ENCODE measurements around the gene TMEM63A. TPM values are rescaled to one million over a fixed set of nuclear protein-coding genes. Genes with fewer than 3 reads are reported as not detected.

Gene TMEM63A
- total and polyA plus RNA-seq, 4 experiments from 2014 or later: 46.2 to 507 (median 278) TPM

GRCh38 chr1:225897595-225898514, 15.7 kb upstream of the TMEM63A start:
- intact Hi-C loops (cut with micrococcal nuclease): loop anchor here (1.0 kb wide), 5 partner anchors 13 to 120 kb away; partner anchors contain the start of genes PYCR2 and TMEM63A
- no peaks in the 10 kb centered on the region for H3K36me3 Mint-ChIP-seq
- Histone ChIP-seq H3K36me3 (ENCODE audit: insufficient read depth, low read length) (no peaks in the 10 kb centered on the region), H3K9me3 (ENCODE audit: control insufficient read depth in 1 of 2, low read length in 2 of 2) (no peaks in the 10 kb centered on the region), H3K4me1 (ENCODE audit: insufficient read depth, low read length) (peaks cover 45% of the 10 kb centered on the region), H3K27me3 (ENCODE audit: insufficient read depth, low read length) (no peaks in the 10 kb centered on the region), H3K27ac (ENCODE audit: low read depth, low read length) (peak overlapping the region; percentile 72), H3K4me3 (ENCODE audit: low read length in 2 of 2) (peak overlapping the region in 1 of 2 donors; percentile 1)
- H3K4me3 Mint-ChIP-seq: peak overlapping the region; percentile 72 to 92 (median 82)
- H3K9me3 Mint-ChIP-seq: peaks cover 0 to 2% (median 0%) of the 10 kb centered on the region in 8 donors
- POLR2A ChIA-PET (ENCODE audit: partially characterized antibody): interaction anchor here (0.7 to 22.5 kb wide), 24 partner anchors 8 to 470 kb away, joined by 3 to 730 read pairs (median 8); partner anchors contain the start of genes H3-3A, LBR, LEFTY1 and PYCR2
- peaks cover 36 to 65% (median 49%) of the 10 kb centered on the region in 4 donors for H3K4me1 Mint-ChIP-seq
- peak; percentile 59 to 68 (median 64) for DNase-seq
- peak overlapping the region; percentile 94 to 99 (median 98) for H3K27ac Mint-ChIP-seq
- CTCF ChIA-PET (ENCODE audit: partially characterized antibody): interaction anchor here (0.7 to 18.0 kb wide), 6 partner anchors 12 to 120 kb away, joined by 3 to 294 read pairs (median 6); partner anchors contain the start of genes SRP9 and TMEM63A
- H3K27me3 Mint-ChIP-seq: no peaks in the 10 kb centered on the region

- peaks cover 34 to 65% (median 46%) of the 10 kb centered on the region in 4 donors for H3K4me1 Mint-ChIP-seq
- CTCF ChIA-PET (ENCODE audit: partially characterized antibody): interaction anchor here (0.7 to 18.0 kb wide), 6 partner anchors 13 to 120 kb away, joined by 3 to 294 read pairs (median 6); partner anchors contain the start of genes SRP9 and TMEM63A
- intact Hi-C loops (cut with micrococcal nuclease): loop anchor here (1.0 kb wide), 5 partner anchors 14 to 119 kb away; partner anchors contain the start of genes PYCR2 and TMEM63A
- Histone ChIP-seq H3K4me3 (ENCODE audit: low read length in 2 of 2) (peak overlapping the region in 1 of 2 donors; percentile 13), H3K27ac (ENCODE audit: low read depth, low read length) (peak overlapping the region; percentile 72), H3K27me3 (ENCODE audit: insufficient read depth, low read length) (no peaks in the 10 kb centered on the region), H3K4me1 (ENCODE audit: insufficient read depth, low read length) (peaks cover 45% of the 10 kb centered on the region), H3K36me3 (ENCODE audit: insufficient read depth, low read length) (no peaks in the 10 kb centered on the region), H3K9me3 (ENCODE audit: control insufficient read depth in 1 of 2, low read length in 2 of 2) (no peaks in the 10 kb centered on the region)
- peaks cover 0 to 2% (median 0%) of the 10 kb centered on the region in 8 donors for H3K9me3 Mint-ChIP-seq
- no peaks in the 10 kb centered on the region for H3K36me3 Mint-ChIP-seq
- peak; percentile 87 to 92 (median 88) for DNase-seq
- no peaks in the 10 kb centered on the region for H3K27me3 Mint-ChIP-seq
- POLR2A ChIA-PET (ENCODE audit: partially characterized antibody): interaction anchor here (0.7 to 22.5 kb wide), 25 partner anchors 8 to 468 kb away, joined by 3 to 730 read pairs (median 7); partner anchors contain the start of genes H3-3A, LEFTY1, PYCR2 and SDE2
- peak overlapping the region; percentile 72 to 92 (median 82) for H3K4me3 Mint-ChIP-seq
- H3K27ac Mint-ChIP-seq: peak overlapping the region; percentile 94 to 99 (median 98)
Measured at GRCh38 chr1:225896937-225897549, 14.9 kb upstream of the TMEM63A start.

GRCh38 chr1:225896494-225896893, 14.3 kb upstream of the TMEM63A start:
- Histone ChIP-seq H3K4me3 (ENCODE audit: low read length in 2 of 2) (peak overlapping the region in 1 of 2 donors; percentile 13), H3K4me1 (ENCODE audit: insufficient read depth, low read length) (peaks cover 45% of the 10 kb centered on the region), H3K9me3 (ENCODE audit: control insufficient read depth in 1 of 2, low read length in 2 of 2) (no peaks in the 10 kb centered on the region), H3K36me3 (ENCODE audit: insufficient read depth, low read length) (no peaks in the 10 kb centered on the region), H3K27me3 (ENCODE audit: insufficient read depth, low read length) (no peaks in the 10 kb centered on the region), H3K27ac (ENCODE audit: low read depth, low read length) (peak overlapping the region; percentile 72)
- Mint-ChIP-seq H3K4me3 (peak overlapping the region; percentile 1 to 92 (median 82)), H3K27ac (peak overlapping the region; percentile 94 to 99 (median 98)), H3K4me1 (peaks cover 34 to 65% (median 49%) of the 10 kb centered on the region in 4 donors), H3K9me3 (peaks cover 0 to 2% (median 0%) of the 10 kb centered on the region in 8 donors), H3K27me3 (no peaks in the 10 kb centered on the region), H3K36me3 (no peaks in the 10 kb centered on the region)
- ChIA-PET CTCF (ENCODE audit: partially characterized antibody) (interaction anchor here (1.3 to 18.0 kb wide), 4 partner anchors 13 to 119 kb away, joined by 4 to 294 read pairs (median 25); partner anchors contain the start of genes SRP9 and TMEM63A), POLR2A (ENCODE audit: partially characterized antibody) (interaction anchor here (0.7 to 22.5 kb wide), 22 partner anchors 7 to 468 kb away, joined by 3 to 730 read pairs (median 10); partner anchors contain the start of genes H3-3A, LEFTY1, PYCR2 and SDE2)
- intact Hi-C loops (cut with micrococcal nuclease): no loop called here
- no peak for DNase-seq

GRCh38 chr1:225892307-225892706, 10.1 kb upstream of the TMEM63A start:
- Histone ChIP-seq H3K36me3 (ENCODE audit: insufficient read depth, low read length) (no peaks in the 10 kb centered on the region), H3K9me3 (ENCODE audit: control insufficient read depth in 1 of 2, low read length in 2 of 2) (no peaks in the 10 kb centered on the region), H3K27me3 (ENCODE audit: insufficient read depth, low read length) (no peaks in the 10 kb centered on the region), H3K27ac (ENCODE audit: low read depth, low read length) (no peak overlapping the region), H3K4me3 (ENCODE audit: low read length in 2 of 2) (no peak overlapping the region), H3K4me1 (ENCODE audit: insufficient read depth, low read length) (peaks cover 28% of the 10 kb centered on the region)
- H3K27me3 Mint-ChIP-seq: no peaks in the 10 kb centered on the region
- H3K4me3 Mint-ChIP-seq: no peak overlapping the region
- intact Hi-C loops (cut with micrococcal nuclease): no loop called here
- H3K27ac Mint-ChIP-seq: no peak overlapping the region
- POLR2A ChIA-PET (ENCODE audit: partially characterized antibody): interaction anchor here (2.1 to 22.5 kb wide), 2 partner anchors 14 to 114 kb away, joined by 8 to 730 read pairs; partner anchors contain the start of genes SRP9 and TMEM63A
- CTCF ChIA-PET (ENCODE audit: partially characterized antibody): interaction anchor here (3.9 kb wide), 1 partner anchor 9 kb away, joined by 16 read pairs; the partner anchor contains the start of gene TMEM63A
- no peaks in the 10 kb centered on the region for H3K36me3 Mint-ChIP-seq
- no peak for DNase-seq
- no peaks in the 10 kb centered on the region for H3K9me3 Mint-ChIP-seq
- peaks cover 19 to 44% (median 26%) of the 10 kb centered on the region in 4 donors for H3K4me1 Mint-ChIP-seq

GRCh38 chr1:225891229-225891972, 9.2 kb upstream of the TMEM63A start:
- Histone ChIP-seq H3K4me1 (ENCODE audit: insufficient read depth, low read length) (peaks cover 19% of the 10 kb centered on the region), H3K4me3 (ENCODE audit: low read length in 2 of 2) (no peak overlapping the region), H3K27ac (ENCODE audit: low read depth, low read length) (no peak overlapping the region), H3K27me3 (ENCODE audit: insufficient read depth, low read length) (no peaks in the 10 kb centered on the region), H3K36me3 (ENCODE audit: insufficient read depth, low read length) (no peaks in the 10 kb centered on the region), H3K9me3 (ENCODE audit: control insufficient read depth in 1 of 2, low read length in 2 of 2) (no peaks in the 10 kb centered on the region)
- Mint-ChIP-seq H3K4me1 (peaks cover 10 to 35% (median 17%) of the 10 kb centered on the region in 4 donors), H3K36me3 (no peaks in the 10 kb centered on the region), H3K27ac (peak overlapping the region in 5 of 7 donors; percentile 26 to 73 (median 68)), H3K27me3 (no peaks in the 10 kb centered on the region), H3K4me3 (peak overlapping the region in 1 of 8 donors; percentile 58), H3K9me3 (no peaks in the 10 kb centered on the region)
- no peak for DNase-seq
- CTCF ChIA-PET (ENCODE audit: partially characterized antibody): interaction anchor here (3.9 kb wide), 1 partner anchor 8 kb away, joined by 16 read pairs; the partner anchor contains the start of gene TMEM63A
- intact Hi-C loops (cut with micrococcal nuclease): no loop called here
- POLR2A ChIA-PET (ENCODE audit: partially characterized antibody): interaction anchor here (0.6 to 22.5 kb wide), 4 partner anchors 7 to 114 kb away, joined by 3 to 730 read pairs (median 17); partner anchors contain the start of genes SDE2, SRP9 and TMEM63A

Measured in CD4-positive, alpha-beta memory T cell (primary cell).